Stimulated activated CD8-positive, alpha-beta memory T cell treated with anti-CD3 and anti-CD28 coated beads, Interleukin-7, amount 100 ng/mL, for 24 hours (primary cell): ENCODE measurements around the gene ACAP3.

Experiments used
- DNase-seq: peaks from one replicate; pipeline ENCODE4 v3.0.0-alpha.2; 2020; ENCODE audit warnings: low read depth

Gene ACAP3

GRCh38 chr1:1344655-1345361 is 37.1 kb upstream of the ACAP3 start:
- peak; percentile 30 for DNase-seq

DNA sequence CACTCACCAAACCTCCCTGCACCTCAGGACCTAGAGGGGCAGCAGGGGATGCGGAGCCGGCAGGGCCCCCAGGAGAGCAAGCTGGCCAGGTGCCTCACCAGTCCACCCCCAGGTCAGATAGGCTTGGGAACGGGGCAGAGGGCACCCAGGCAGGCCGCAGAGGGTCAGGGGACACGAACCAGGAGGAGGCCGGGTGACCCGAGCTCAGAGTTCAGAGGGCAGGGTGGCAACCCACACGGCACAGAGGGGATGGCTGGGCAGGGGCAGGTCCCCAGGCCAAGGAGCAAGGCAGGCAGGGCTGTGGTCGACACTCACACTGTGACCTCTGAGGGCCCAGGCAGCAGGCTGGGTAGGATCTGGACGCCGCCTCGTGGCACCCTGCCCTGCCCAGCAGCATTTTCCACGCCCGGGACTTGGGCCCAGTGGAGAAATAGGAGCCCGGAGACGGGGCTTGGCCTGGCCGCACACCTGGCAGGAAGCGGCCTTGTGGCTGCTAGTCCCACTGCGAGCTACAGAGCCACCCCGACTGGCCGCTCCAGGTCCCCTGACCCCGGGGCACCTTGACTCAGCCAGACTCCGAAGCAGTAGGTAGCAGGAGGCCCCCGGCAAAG is 36.2 kb upstream of the ACAP3 start:
- no peak for DNase-seq

GRCh38 chr1:1342584-1343115 is 34.9 kb upstream of the ACAP3 start:
- no peak for DNase-seq

DNA sequence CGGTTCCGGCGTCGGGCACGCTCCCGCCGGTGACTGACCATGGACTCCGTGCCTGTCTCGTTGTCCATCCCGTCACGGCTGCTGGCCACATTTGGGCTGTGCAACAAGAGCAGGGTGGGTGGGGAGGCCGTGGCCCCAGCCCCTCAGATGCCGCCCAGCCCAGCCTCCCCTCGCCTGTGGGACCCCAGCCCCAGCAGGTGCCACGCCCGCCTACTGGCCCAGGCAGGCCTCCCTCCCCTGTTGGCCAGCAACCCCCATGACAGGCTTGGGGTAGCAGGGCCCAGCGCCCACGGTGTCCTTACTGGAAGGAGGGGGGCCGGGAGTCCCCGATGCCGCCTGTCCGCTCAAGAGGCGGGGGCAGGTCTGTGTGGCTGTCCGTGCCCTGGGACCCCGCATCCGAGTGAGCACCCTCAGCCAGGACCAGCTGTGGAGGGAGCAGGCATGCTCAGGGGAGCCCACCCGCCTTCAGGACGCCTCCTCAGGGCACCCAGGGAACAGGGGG is 34.4 kb upstream of the ACAP3 start:
- no peak for DNase-seq

- DNase-seq, result no peak
Observed at GRCh38 chr1:1341549-1342021, 33.9 kb upstream of the ACAP3 start.

- no peak for DNase-seq
Observed at GRCh38 chr1:1340791-1341548, 33.2 kb upstream of the ACAP3 start.

GRCh38 chr1:1340185-1340584 is 32.5 kb upstream of the ACAP3 start:
- no peak for DNase-seq

DNA sequence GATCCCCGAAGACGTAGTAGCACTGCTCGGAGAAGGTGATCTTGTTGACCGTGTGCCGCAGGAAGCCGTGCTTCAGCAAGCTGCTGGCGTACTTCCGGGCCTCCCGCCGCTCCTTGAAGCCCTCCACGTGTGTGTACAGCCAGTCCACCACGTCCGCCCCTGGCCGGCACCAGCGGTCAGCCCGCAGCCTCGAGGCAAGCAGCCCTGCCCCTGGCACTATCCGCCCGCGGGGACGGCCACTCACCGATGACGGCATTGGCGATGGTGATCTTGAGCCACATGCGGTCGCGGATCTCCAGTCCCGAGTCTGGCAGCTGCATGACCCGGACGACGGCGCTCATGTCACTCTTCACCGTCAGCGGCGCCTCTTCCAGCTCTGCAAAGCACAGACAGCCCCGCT is 30.5 kb upstream of the ACAP3 start:
- DNase-seq, result no peak

DNA sequence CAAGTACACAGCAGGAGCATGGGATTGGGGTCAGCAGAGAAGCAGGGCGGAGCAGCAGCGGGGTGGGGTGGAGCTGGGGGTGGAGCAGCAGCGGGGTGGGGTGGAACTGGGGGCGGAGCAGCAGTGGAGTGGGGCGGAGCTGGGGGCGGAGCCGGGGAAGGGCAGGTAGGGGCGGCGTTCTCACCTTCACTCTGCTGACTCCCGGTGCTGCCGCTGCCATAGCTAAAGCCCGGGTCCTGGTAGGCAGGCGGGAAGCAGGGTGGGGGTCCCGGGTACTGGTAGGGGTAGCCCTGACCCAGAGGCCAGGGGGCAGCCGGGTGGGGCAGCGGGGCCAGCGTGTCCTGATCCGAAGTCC is 30.0 kb upstream of the ACAP3 start:
- no peak for DNase-seq

DNA sequence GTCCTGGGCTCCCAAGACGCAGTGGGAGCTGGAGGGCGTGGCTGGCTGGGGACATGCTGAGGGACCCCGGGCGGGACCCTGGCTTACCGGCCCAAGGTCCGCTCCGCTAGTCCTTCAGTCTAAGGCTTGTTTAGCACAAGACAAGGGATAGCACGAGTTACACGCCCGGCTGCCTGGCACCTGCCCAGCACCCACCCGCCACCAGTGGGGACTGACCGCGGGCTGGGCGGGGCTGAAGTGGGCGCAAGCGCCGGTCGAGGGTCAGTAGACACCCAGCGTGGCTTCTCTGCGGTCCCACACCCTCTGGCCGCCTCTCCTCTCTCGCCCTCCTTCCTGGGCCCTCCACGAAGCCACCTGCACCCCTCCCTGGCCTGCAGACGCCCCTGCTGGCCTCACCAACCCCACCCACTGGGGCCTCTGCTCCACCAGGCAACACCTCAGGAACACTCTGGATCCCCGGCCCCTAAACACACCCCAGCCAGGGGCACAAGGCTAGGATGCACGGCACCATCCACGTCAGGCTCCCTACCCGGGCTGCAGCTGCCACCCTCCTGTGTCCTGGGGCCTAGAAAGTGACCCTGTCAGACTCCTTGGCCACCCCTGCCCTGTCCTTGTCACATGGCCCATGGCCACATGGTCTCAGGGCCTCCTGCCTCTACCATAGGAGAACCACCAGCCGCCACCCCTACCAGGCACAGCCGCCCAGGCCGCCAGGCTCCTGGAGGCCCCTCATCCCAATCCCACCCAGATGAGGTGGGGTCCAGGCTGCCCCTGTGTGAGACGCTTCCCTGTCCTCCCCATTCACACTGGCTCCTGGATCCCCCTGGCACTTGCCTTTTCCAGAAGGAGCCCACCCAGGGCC is 29.4 kb upstream of the ACAP3 start:
- no peak for DNase-seq

- no peak for DNase-seq
Observed at GRCh38 chr1:1336446-1336845, 28.7 kb upstream of the ACAP3 start.

DNA sequence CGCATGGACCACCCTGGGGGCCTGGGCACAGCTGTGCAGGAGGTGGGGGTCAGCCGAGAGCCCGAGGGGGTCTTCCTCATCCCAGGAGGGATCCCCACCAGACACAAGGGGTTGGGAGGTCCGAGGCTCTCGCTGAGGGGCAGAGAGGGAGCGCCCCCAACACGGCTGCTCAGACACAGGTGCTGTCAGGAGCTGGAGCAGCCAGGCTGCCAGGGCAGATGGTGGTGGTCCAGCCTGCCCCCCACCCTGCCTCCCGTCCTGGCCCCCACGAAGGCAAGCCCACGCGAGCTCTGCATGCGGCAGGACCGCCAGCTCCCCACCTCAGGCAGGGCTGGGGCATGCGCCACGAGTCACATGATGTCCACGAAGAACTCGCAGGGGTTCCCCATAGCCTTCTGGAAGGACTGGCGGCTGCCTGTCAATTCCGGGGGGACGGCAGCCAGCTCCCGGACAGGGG is 28.1 kb upstream of the ACAP3 start:
- DNase-seq, result no peak

- no peak for DNase-seq
Observed at GRCh38 chr1:1335283-1335682, 27.6 kb upstream of the ACAP3 start.

- DNase-seq, result no peak
Observed at GRCh38 chr1:1334835-1335234, 27.1 kb upstream of the ACAP3 start.

DNA sequence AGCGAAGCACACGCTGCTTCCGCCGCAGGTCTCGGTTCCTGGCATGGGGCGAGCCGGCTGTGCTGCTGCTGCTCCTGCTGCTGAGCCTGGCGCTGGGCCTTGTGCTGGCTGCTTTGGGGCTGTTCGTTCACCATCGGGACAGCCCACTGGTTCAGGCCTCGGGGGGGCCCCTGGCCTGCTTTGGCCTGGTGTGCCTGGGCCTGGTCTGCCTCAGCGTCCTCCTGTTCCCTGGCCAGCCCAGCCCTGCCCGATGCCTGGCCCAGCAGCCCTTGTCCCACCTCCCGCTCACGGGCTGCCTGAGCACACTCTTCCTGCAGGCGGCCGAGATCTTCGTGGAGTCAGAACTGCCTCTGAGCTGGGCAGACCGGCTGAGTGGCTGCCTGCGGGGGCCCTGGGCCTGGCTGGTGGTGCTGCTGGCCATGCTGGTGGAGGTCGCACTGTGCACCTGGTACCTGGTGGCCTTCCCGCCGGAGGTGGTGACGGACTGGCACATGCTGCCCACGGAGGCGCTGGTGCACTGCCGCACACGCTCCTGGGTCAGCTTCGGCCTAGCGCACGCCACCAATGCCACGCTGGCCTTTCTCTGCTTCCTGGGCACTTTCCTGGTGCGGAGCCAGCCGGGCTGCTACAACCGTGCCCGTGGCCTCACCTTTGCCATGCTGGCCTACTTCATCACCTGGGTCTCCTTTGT is 26.0 kb upstream of the ACAP3 start:
- no peak for DNase-seq

GRCh38 chr1:1332774-1333480 is 25.2 kb upstream of the ACAP3 start:
- DNase-seq, result no peak

GRCh38 chr1:1332031-1332755 is 24.5 kb upstream of the ACAP3 start:
- no peak for DNase-seq

DNA sequence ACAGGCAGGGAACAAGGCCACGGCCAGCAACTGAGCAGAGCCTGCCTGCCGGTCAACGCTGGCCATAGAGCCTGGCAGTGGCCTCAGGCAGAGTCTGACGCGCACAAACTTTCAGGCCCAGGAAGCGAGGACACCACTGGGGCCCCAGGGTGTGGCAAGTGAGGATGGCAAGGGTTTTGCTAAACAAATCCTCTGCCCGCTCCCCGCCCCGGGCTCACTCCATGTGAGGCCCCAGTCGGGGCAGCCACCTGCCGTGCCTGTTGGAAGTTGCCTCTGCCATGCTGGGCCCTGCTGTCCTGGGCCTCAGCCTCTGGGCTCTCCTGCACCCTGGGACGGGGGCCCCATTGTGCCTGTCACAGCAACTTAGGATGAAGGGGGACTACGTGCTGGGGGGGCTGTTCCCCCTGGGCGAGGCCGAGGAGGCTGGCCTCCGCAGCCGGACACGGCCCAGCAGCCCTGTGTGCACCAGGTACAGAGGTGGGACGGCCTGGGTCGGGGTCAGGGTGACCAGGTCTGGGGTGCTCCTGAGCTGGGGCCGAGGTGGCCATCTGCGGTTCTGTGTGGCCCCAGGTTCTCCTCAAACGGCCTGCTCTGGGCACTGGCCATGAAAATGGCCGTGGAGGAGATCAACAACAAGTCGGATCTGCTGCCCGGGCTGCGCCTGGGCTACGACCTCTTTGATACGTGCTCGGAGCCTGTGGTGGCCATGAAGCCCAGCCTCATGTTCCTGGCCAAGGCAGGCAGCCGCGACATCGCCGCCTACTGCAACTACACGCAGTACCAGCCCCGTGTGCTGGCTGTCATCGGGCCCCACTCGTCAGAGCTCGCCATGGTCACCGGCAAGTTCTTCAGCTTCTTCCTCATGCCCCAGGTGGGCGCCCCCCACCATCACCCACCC is 23.6 kb upstream of the ACAP3 start, which contains the start of gene TAS1R3:
TSS of gene TAS1R3 (plus strand) at position 213 of the 898 bp plus-strand sequence. CDS start at position 279, 66 bp downstream.
- no peak for DNase-seq
